ENCODE data around the gene TH.

The TH gene

DNA sequence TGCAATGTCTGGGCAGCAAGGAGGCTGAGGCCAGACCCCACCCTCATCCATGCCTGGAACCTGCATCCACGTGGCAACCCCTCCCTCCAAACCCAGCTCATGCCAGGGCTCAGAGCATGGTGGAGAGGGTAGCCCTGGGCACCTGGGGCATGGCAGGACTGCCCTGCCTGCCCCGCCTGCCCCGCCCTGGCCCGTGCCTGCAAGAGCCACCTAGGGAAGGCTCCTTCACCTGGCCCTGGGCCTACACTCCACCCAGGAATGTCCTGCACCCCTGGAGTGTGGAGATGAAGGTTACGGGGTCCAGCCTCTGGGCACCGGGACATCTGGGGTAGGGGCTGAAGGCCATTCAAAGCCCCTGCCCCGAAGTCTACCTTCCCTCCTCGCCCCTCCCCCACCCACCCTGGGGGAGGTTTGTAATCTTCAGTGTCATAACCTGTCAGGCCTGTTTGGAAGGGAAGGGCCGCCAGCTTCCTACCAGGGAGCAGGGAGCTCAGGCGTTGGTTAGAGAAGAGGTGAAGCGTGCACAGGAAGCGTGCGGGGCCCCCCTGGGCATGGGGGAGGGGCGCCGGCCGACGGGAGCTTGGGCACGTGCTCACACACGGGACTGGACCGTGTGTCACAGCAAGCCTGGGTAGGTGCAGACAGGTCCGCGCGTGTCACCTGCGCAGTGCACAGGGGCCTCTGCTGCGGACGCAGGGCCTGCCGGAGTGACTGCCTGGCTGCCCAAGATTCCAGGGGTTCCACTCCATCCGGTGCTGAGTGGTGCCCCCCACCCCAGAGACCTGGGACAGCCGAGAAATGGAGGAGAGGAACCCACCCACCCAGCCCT, 30.7 kb upstream of the TH start:
- Histone ChIP-seq H3K9me3 (ENCODE audit: control insufficient read depth, low read length) (no peaks in the 10 kb centered on the region), H3K4me3 (ENCODE audit: insufficient read depth, low read depth, low read length, poor library complexity, severe bottlenecking) (no peak overlapping the region), H3K27ac (ENCODE audit: insufficient read depth, low read length, poor library complexity, severe bottlenecking) (no peak overlapping the region), H3K4me1 (ENCODE audit: control insufficient read depth, insufficient read depth, low read length, poor library complexity, severe bottlenecking) (no peaks in the 10 kb centered on the region), H3K27me3 (replicated peaks; ENCODE audit: control insufficient read depth, insufficient read depth, low read length, poor library complexity, severe bottlenecking) (no peaks in the 10 kb centered on the region), H3K36me3 (ENCODE audit: control insufficient read depth, insufficient read depth, low read length) (no peaks in the 10 kb centered on the region)
- DNase-seq = no peak

GRCh38 chr11:2201542-2201941, 29.9 kb upstream of the TH start:
- Histone ChIP-seq H3K4me1 (ENCODE audit: control insufficient read depth, insufficient read depth, low read length, poor library complexity, severe bottlenecking) (no peaks in the 10 kb centered on the region), H3K27me3 (replicated peaks; ENCODE audit: control insufficient read depth, insufficient read depth, low read length, poor library complexity, severe bottlenecking) (no peaks in the 10 kb centered on the region), H3K36me3 (ENCODE audit: control insufficient read depth, insufficient read depth, low read length) (no peaks in the 10 kb centered on the region), H3K4me3 (ENCODE audit: insufficient read depth, low read depth, low read length, poor library complexity, severe bottlenecking) (no peak overlapping the region), H3K9me3 (ENCODE audit: control insufficient read depth, low read length) (no peaks in the 10 kb centered on the region), H3K27ac (ENCODE audit: insufficient read depth, low read length, poor library complexity, severe bottlenecking) (no peak overlapping the region)
- DNase-seq = no peak

DNA sequence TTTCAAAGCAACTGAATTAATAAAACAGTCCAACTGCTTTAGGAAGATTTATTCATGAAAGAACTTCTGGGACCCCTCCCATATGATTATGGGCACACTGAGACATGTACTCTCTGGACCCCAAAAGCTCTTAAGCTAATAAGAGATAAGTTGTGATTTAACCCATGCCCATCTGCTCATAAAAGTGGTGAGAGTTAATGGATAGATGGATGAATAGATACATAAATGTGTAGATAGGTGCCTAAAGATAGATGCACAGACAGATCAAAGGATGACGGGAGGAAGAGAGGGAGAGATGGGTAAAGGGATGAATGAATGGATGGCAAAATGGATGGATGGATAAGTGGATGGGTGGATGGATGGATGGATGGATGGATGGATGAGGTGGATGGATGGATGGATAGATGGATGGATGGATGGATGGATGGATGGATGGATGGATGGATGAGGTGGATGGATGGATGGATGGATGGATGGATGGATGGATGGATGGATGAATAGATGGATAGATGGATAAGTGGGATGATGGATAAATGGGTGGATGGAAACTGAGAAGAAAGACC, 29.4 kb upstream of the TH start:
- DNase-seq = no peak
- H3K27me3 ChIP-seq (replicated peaks; ENCODE audit: control insufficient read depth, insufficient read depth, low read length, poor library complexity, severe bottlenecking) = no peaks in the 10 kb centered on the region

GRCh38 chr11:2200536-2200935, 28.9 kb upstream of the TH start:
- no peak for DNase-seq
- H3K4me1 ChIP-seq (ENCODE audit: control insufficient read depth, insufficient read depth, low read length, poor library complexity, severe bottlenecking) = no peaks in the 10 kb centered on the region
- H3K36me3 ChIP-seq (ENCODE audit: control insufficient read depth, insufficient read depth, low read length) = no peaks in the 10 kb centered on the region
- no peak overlapping the region for H3K4me3 ChIP-seq (ENCODE audit: insufficient read depth, low read depth, low read length, poor library complexity, severe bottlenecking)
- H3K27ac ChIP-seq (ENCODE audit: insufficient read depth, low read length, poor library complexity, severe bottlenecking) = no peak overlapping the region
- H3K9me3 ChIP-seq (ENCODE audit: control insufficient read depth, low read length) = no peaks in the 10 kb centered on the region
- no peaks in the 10 kb centered on the region for H3K27me3 ChIP-seq (replicated peaks; ENCODE audit: control insufficient read depth, insufficient read depth, low read length, poor library complexity, severe bottlenecking)

More for the DNA sequence above, 29.4 kb upstream of the TH start:
- H3K4me1 ChIP-seq (ENCODE audit: control insufficient read depth, insufficient read depth, low read length, poor library complexity, severe bottlenecking) = no peaks in the 10 kb centered on the region
- no peaks in the 10 kb centered on the region for H3K36me3 ChIP-seq (ENCODE audit: control insufficient read depth, insufficient read depth, low read length)
- no peak overlapping the region for H3K4me3 ChIP-seq (ENCODE audit: insufficient read depth, low read depth, low read length, poor library complexity, severe bottlenecking)
- H3K27ac ChIP-seq (ENCODE audit: insufficient read depth, low read length, poor library complexity, severe bottlenecking) = no peak overlapping the region
- H3K9me3 ChIP-seq (ENCODE audit: control insufficient read depth, low read length) = no peaks in the 10 kb centered on the region

- Histone ChIP-seq H3K4me1 (ENCODE audit: control insufficient read depth, insufficient read depth, low read length, poor library complexity, severe bottlenecking) (no peaks in the 10 kb centered on the region), H3K4me3 (ENCODE audit: insufficient read depth, low read depth, low read length, poor library complexity, severe bottlenecking) (no peak overlapping the region), H3K9me3 (ENCODE audit: control insufficient read depth, low read length) (no peaks in the 10 kb centered on the region), H3K27me3 (replicated peaks; ENCODE audit: control insufficient read depth, insufficient read depth, low read length, poor library complexity, severe bottlenecking) (no peaks in the 10 kb centered on the region), H3K27ac (ENCODE audit: insufficient read depth, low read length, poor library complexity, severe bottlenecking) (no peak overlapping the region), H3K36me3 (ENCODE audit: control insufficient read depth, insufficient read depth, low read length) (no peaks in the 10 kb centered on the region)
- DNase-seq = no peak
These were observed 28.1 kb upstream of the TH start for GRCh38 chr11:2199466-2200341.

- no peak for DNase-seq
- Histone ChIP-seq H3K27ac (ENCODE audit: insufficient read depth, low read length, poor library complexity, severe bottlenecking) (no peak overlapping the region), H3K27me3 (replicated peaks; ENCODE audit: control insufficient read depth, insufficient read depth, low read length, poor library complexity, severe bottlenecking) (no peaks in the 10 kb centered on the region), H3K4me3 (ENCODE audit: insufficient read depth, low read depth, low read length, poor library complexity, severe bottlenecking) (no peak overlapping the region), H3K36me3 (ENCODE audit: control insufficient read depth, insufficient read depth, low read length) (no peaks in the 10 kb centered on the region), H3K9me3 (ENCODE audit: control insufficient read depth, low read length) (no peaks in the 10 kb centered on the region), H3K4me1 (ENCODE audit: control insufficient read depth, insufficient read depth, low read length, poor library complexity, severe bottlenecking) (no peaks in the 10 kb centered on the region)
These were observed 27.2 kb upstream of the TH start for GRCh38 chr11:2198621-2199365.

- Histone ChIP-seq H3K27ac (ENCODE audit: insufficient read depth, low read length, poor library complexity, severe bottlenecking) (no peak overlapping the region), H3K27me3 (replicated peaks; ENCODE audit: control insufficient read depth, insufficient read depth, low read length, poor library complexity, severe bottlenecking) (no peaks in the 10 kb centered on the region), H3K4me3 (ENCODE audit: insufficient read depth, low read depth, low read length, poor library complexity, severe bottlenecking) (no peak overlapping the region), H3K9me3 (ENCODE audit: control insufficient read depth, low read length) (no peaks in the 10 kb centered on the region), H3K4me1 (ENCODE audit: control insufficient read depth, insufficient read depth, low read length, poor library complexity, severe bottlenecking) (no peaks in the 10 kb centered on the region), H3K36me3 (ENCODE audit: control insufficient read depth, insufficient read depth, low read length) (no peaks in the 10 kb centered on the region)
- DNase-seq = no peak
These were observed 26.3 kb upstream of the TH start for GRCh38 chr11:2197771-2198520.

DNA sequence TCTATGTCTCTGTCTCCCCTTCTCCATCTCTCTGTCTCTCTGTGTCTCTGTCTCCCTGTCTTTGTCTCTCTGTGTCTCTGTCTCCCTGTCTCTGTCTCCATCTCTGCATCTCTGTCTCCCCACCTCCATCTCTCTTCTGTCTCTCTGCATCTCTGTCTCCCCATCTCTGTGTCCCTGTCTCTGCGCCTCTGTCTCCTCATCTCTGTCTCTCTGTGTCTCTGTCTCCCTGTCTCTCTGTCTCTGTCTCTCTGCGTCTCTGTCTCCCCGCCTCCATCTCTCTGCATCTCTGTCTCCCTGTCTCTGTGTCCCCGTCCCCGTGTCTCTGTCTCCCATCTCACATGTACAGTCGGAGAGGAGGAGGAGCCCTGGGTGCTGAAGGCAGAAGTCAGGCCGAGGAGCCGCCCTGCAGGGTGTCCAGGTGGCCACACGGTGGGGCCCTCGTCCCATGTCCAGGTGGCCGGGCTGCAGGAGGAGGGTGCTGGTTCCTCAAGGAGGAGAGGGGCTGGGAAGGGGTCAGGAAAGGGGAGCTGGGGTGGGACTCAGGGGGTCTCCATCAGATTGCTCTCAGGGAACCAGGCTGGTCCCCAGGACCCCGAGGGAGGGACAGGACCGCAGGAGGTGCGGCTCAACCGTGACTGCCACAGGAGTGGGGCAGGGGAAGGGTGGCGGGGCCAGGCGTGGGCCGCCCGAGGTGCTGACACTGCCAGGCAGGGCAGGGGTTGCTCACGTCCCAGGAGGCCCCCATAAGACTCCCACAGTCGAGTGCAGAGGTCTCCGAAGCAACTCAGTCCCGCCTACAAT, 25.6 kb upstream of the TH start:
- DNase-seq = peak; percentile 33 to 51 (median 45)
- no peaks in the 10 kb centered on the region for H3K27me3 ChIP-seq (replicated peaks; ENCODE audit: control insufficient read depth, insufficient read depth, low read length, poor library complexity, severe bottlenecking)
- H3K4me1 ChIP-seq (ENCODE audit: control insufficient read depth, insufficient read depth, low read length, poor library complexity, severe bottlenecking) = no peaks in the 10 kb centered on the region
- no peak overlapping the region for H3K27ac ChIP-seq (ENCODE audit: insufficient read depth, low read length, poor library complexity, severe bottlenecking)
- no peaks in the 10 kb centered on the region for H3K9me3 ChIP-seq (ENCODE audit: control insufficient read depth, low read length)
- H3K36me3 ChIP-seq (ENCODE audit: control insufficient read depth, insufficient read depth, low read length) = no peaks in the 10 kb centered on the region
- no peak overlapping the region for H3K4me3 ChIP-seq (ENCODE audit: insufficient read depth, low read depth, low read length, poor library complexity, severe bottlenecking)

GRCh38 chr11:2195756-2196088, 24.1 kb upstream of the TH start:
- no peaks in the 10 kb centered on the region for H3K36me3 ChIP-seq (ENCODE audit: control insufficient read depth, insufficient read depth, low read length)
- no peak for DNase-seq
- no peaks in the 10 kb centered on the region for H3K27me3 ChIP-seq (replicated peaks; ENCODE audit: control insufficient read depth, insufficient read depth, low read length, poor library complexity, severe bottlenecking)
- H3K9me3 ChIP-seq (ENCODE audit: control insufficient read depth, low read length) = no peaks in the 10 kb centered on the region
- H3K4me1 ChIP-seq (ENCODE audit: control insufficient read depth, insufficient read depth, low read length, poor library complexity, severe bottlenecking) = no peaks in the 10 kb centered on the region
- no peak overlapping the region for H3K4me3 ChIP-seq (ENCODE audit: insufficient read depth, low read depth, low read length, poor library complexity, severe bottlenecking)
- no peak overlapping the region for H3K27ac ChIP-seq (ENCODE audit: insufficient read depth, low read length, poor library complexity, severe bottlenecking)

Measured in effector memory CD4-positive, alpha-beta T cell (primary cell).